Prostate gland (tissue), 2 donors: Measurements from ENCODE around the gene LONRF2.

Source experiments
- CTCF ChIP-seq, 4 experiments: fragments of 200-600 bp in 2 of 4; fragments of 450-650 bp in 2 of 4; sonication (generic) in 2 of 4; IDR thresholded peaks; 1 replicate in 3 of 4; 2 replicates in 1 of 4; pipeline ENCODE4 v1.5.1; 2016 to 2019; ENCODE audit warnings: antibody characterized with exemption in 4 of 4, mild to moderate bottlenecking in 2 of 4, moderate library complexity in 2 of 4
- POLR2A ChIP-seq: fragments of 450-650 bp; IDR thresholded peaks from one replicate; pipeline ENCODE4 v1.6.1; 2016; ENCODE audit warnings: antibody characterized with exemption, mild to moderate bottlenecking

GRCh38 chr2:100358554-100358953 is 36.3 kb upstream of the LONRF2 start:
- TF ChIP-seq CTCF (IDR thresholded peaks at IDR 0.05) (no peak), POLR2A (no peak)
